K562 (cell line): ENCODE results near the gene RHOB. TPM values are rescaled to one million over a fixed set of nuclear protein-coding genes. Genes with fewer than 3 reads are reported as not detected.

Experiments
- ATAC-seq: fragments of 200-7000 bp; cut with Tn5 transposase; 3 replicates; pipeline ENCODE4 v1.9.1; 2020; ENCODE audit warnings: moderate library complexity
- BruUV-seq: library from RNA; stranded (reverse); fragments of 400-500 nt; replicated peaks from 2 replicates; lab custom pipeline; 2021; lab: Mats Ljungman, UMichigan
- CTCF ChIA-PET: fragments of 300-600 bp; formaldehyde crosslinking; extraction: SDS; loops from one replicate; lab custom pipeline; 2021; ENCODE audit warnings: low intra/inter-chr PET ratio; lab: Yijun Ruan, JAX
- POLR2A ChIA-PET: fragments of 300-600, 350-650 bp; sonication (Branson Sonifier 250); formaldehyde crosslinking; extraction: SDS; loops from one replicate; lab custom pipeline; 2021; ENCODE audit warnings: antibody characterized with exemption, inconsistent platforms; lab: Yijun Ruan, JAX
- DNase-seq, 4 experiments: peaks; one replicate each; pipeline versions ENCODE4 v3.0.0 to v3.0.0-alpha.2; 2011 to 2018; ENCODE audit warnings: low spot score in 3 of 4, mixed read lengths in 3 of 4; ENCODE audit errors: extremely low read depth in 1 of 4
- FAIRE-seq: peaks from 2 replicates; lab custom pipeline; 2011; peaks lifted over from hg19 to GRCh38; lab: Jason Lieb, UNC
- H2AFZ ChIP-seq: 2 replicates; pipeline ENCODE4 v1.6.0; 2011; ENCODE audit warnings: low read depth, low read length, control low read depth, inconsistent platforms
- H3K27ac ChIP-seq: fragments of 200-600 bp; 3 replicates; pipeline ENCODE4 v1.8.0; 2011; ENCODE audit warnings: low read depth, mild to moderate bottlenecking, control low read depth, inconsistent platforms, low read length, moderate library complexity, mixed read lengths; ENCODE audit errors: extremely low read depth
- H3K27me3 ChIP-seq, 2 experiments: fragments of 300-600 bp in 1 of 2; 2 replicates in 1 of 2; 3 replicates in 1 of 2; pipeline versions ENCODE4 v1.6.0 to v1.8.0; 2011; ENCODE audit warnings: inconsistent platforms in 2 of 2, low read length in 2 of 2, mild to moderate bottlenecking in 1 of 2, mixed read lengths in 1 of 2, moderate library complexity in 1 of 2; ENCODE audit not compliant: control insufficient read depth in 2 of 2, insufficient read depth in 2 of 2
- H3K36me3 ChIP-seq: fragments of 300-600 bp; 3 replicates; pipeline ENCODE4 v1.8.0; 2011; ENCODE audit warnings: mild to moderate bottlenecking, low read length, inconsistent platforms; ENCODE audit not compliant: control insufficient read depth, insufficient read depth
- H3K4me1 ChIP-seq, 2 experiments: fragments of 200-600 bp in 1 of 2; replicated peaks in 1 of 2; 2 replicates in 1 of 2; 3 replicates in 1 of 2; pipeline versions ENCODE4 v1.5.1 to v1.8.0; 2011; ENCODE audit warnings: inconsistent platforms in 2 of 2, low read length in 2 of 2, mild to moderate bottlenecking in 1 of 2, mixed read lengths in 1 of 2, moderate library complexity in 1 of 2; ENCODE audit not compliant: control insufficient read depth in 2 of 2, insufficient read depth in 2 of 2
- H3K4me2 ChIP-seq: 2 replicates; pipeline ENCODE4 v1.6.1; 2011; ENCODE audit warnings: low read length, control low read depth, inconsistent platforms, mixed read lengths; ENCODE audit not compliant: insufficient read depth
- H3K4me3 ChIP-seq: fragments of 200-600 bp; sonication (generic), shearing (Covaris generic); 2 replicates; pipeline ENCODE4 v1.5.1; 2016; ENCODE audit warnings: control low read depth, inconsistent platforms
- H3K79me2 ChIP-seq: fragments of 200-600 bp; 3 replicates; pipeline ENCODE4 v1.8.0; 2011; ENCODE audit warnings: low read length, inconsistent platforms; ENCODE audit not compliant: control insufficient read depth, insufficient read depth
- H3K9ac ChIP-seq, 2 experiments: 2 replicates each; pipeline versions ENCODE4 v1.6.0 to v1.6.1; 2011; ENCODE audit warnings: low read depth in 2 of 2, low read length in 2 of 2, control low read depth in 1 of 2, inconsistent platforms in 1 of 2, mild to moderate bottlenecking in 1 of 2, mixed read lengths in 1 of 2; ENCODE audit not compliant: insufficient read depth in 1 of 2
- H3K9me1 ChIP-seq: one replicate; pipeline ENCODE4 v1.6.0; 2011; ENCODE audit warnings: inconsistent platforms, mild to moderate bottlenecking, low read length, moderate library complexity; ENCODE audit not compliant: control insufficient read depth, insufficient read depth
- H3K9me3 ChIP-seq: replicated peaks from 2 replicates; pipeline ENCODE4 v1.5.1; 2011; ENCODE audit warnings: low read depth, low read length, inconsistent platforms; ENCODE audit not compliant: control insufficient read depth, insufficient read depth
- H4K20me1 ChIP-seq: replicated peaks from 2 replicates; pipeline ENCODE4 v1.6.1; 2011; ENCODE audit warnings: low read length, inconsistent platforms, mixed read lengths; ENCODE audit not compliant: control insufficient read depth, insufficient read depth
- CREB5 ChIP-seq: fragments of 250-450 bp; sonication (Bioruptor Pico); IDR thresholded peaks from 2 replicates; pipeline ENCODE4 v1.5.0; 2020; ENCODE audit warnings: mild to moderate bottlenecking
- ESRRB ChIP-seq: fragments of 250-450 bp; sonication (Bioruptor Pico); IDR thresholded peaks from 2 replicates; pipeline ENCODE4 v1.5.0; 2020; ENCODE audit warnings: mild to moderate bottlenecking, moderate library complexity, borderline replicate concordance
- L3MBTL2 ChIP-seq: fragments of 450-650 bp; IDR thresholded peaks from 2 replicates; pipeline ENCODE4 v1.6.1; 2016; ENCODE audit warnings: mild to moderate bottlenecking, moderate library complexity
- NFRKB ChIP-seq: fragments of 450-650 bp; IDR thresholded peaks from 2 replicates; pipeline ENCODE4 v1.6.1; 2016; ENCODE audit warnings: low read depth
- STAG1 ChIP-seq: sonication (generic); formaldehyde crosslinking; IDR thresholded peaks from 2 replicates; pipeline ENCODE4 v1.5.0; 2020; ENCODE audit warnings: missing genetic modification reagents, borderline replicate concordance
- ZBTB40 ChIP-seq, 2 experiments: fragments of 450-650 bp in 1 of 2; sonication (generic) in 1 of 2; formaldehyde crosslinking in 1 of 2; IDR thresholded peaks; 2 replicates each; pipeline versions ENCODE4 v1.7.1 to v1.9.0; 2016 to 2022; ENCODE audit warnings: inconsistent platforms in 1 of 2, mild to moderate bottlenecking in 1 of 2, missing genetic modification reagents in 1 of 2
- ZBTB49 ChIP-seq: sonication (generic); formaldehyde crosslinking; IDR thresholded peaks from 2 replicates; pipeline ENCODE4 v1.8.0; 2022; ENCODE audit warnings: missing genetic modification reagents, mild to moderate bottlenecking, borderline replicate concordance
- ZNF316 ChIP-seq: fragments of 450-650 bp; IDR thresholded peaks from 2 replicates; pipeline ENCODE4 v1.6.1; 2016
- WGBS: fragments of 100-300 bp; shearing (Covaris generic); methylation state at CpG from one replicate; pipeline ENCODE4 v1.1.6; 2016; ENCODE audit warnings: low coverage, mixed read lengths; ENCODE audit not compliant: insufficient coverage; ENCODE audit errors: missing lambda C conversion rate; 5-methylcytosine and 5-hydroxymethylcytosine counted together
- in situ Hi-C: fragments of 300-500 bp; cut with MboI; formaldehyde crosslinking; loops from 4 replicates; pipeline ENCODE4 v1.15.0; 2018; ENCODE audit warnings: inconsistent platforms, mixed read lengths
- intact Hi-C: fragments of 100-400 bp; cut with micrococcal nuclease; formaldehyde crosslinking; loops from 2 replicates; pipeline ENCODE4 v1.14.2; 2022
- polyA plus RNA-seq, 8 experiments: library from polyadenylated mRNA; depleted of rRNA in 4 of 8; stranded (reverse) in 5 of 8; unstranded in 3 of 8; fragments of >200 nt; fragmentation: Nextera tagmentation in 2 of 8; fragmentation: Illumina TruSeq in 1 of 8; extraction: Ambion mirVana in 2 of 8; extraction: Trizol in 1 of 8; gene quantifications; 2 replicates each; pipeline versions ENCODE4 v1.2.1 to v1.2.3, GENCODE V29; 2011 to 2014; ENCODE audit warnings: inconsistent platforms in 1 of 8, missing spikeins in 1 of 8
- total RNA-seq, 7 experiments: library from RNA; depleted of rRNA in 6 of 7; stranded (reverse); fragments of >200 nt in 6 of 7; fragmentation: Illumina TruSeq in 2 of 7; extraction: Trizol in 2 of 7; gene quantifications; 2 replicates each; pipeline versions ENCODE4 v1.2.1 to v1.2.3, GENCODE V29; 2011 to 2021; ENCODE audit warnings: low replicate concordance in 1 of 7

The RHOB gene
- total and polyA plus RNA-seq, 9 of the 15 experiments (the other 6 are each of a cell fraction or from before 2014, with no cell fraction given), result 0.07 to 4.8 (median 1.1) TPM

- no peak for DNase-seq
- no peaks in the 10 kb centered on the region for H3K36me3 ChIP-seq
- FAIRE-seq, result peak; percentile 56
- intact Hi-C loops, result no loop called here
- no peaks in the 10 kb centered on the region for H3K9me3 ChIP-seq
- POLR2A ChIA-PET, result interaction anchor here (0.7 to 1.7 kb wide), 3 partner anchors 16 to 236 kb away, joined by 3 to 4 read pairs (median 3); partner anchors contain the start of gene RHOB
- H4K20me1 ChIP-seq, result no peaks in the 10 kb centered on the region
- H3K9me1 ChIP-seq, result no peaks in the 10 kb centered on the region
- BruUV-seq, result no TSS peak
- no peak overlapping the region for H3K4me2 ChIP-seq
- CTCF ChIA-PET, result no interaction called here
- H3K4me3 ChIP-seq, result no peak overlapping the region
- WGBS, result 30% methylated on average over 8 of the region's 8 CpGs
- no peaks in the 10 kb centered on the region for H3K79me2 ChIP-seq
- H3K27me3 ChIP-seq, result peaks cover 0 to 18% of the 10 kb centered on the region in 2 experiments; a peak in 2 of 5 replicates
- no peak overlapping the region for H3K9ac ChIP-seq
- in situ Hi-C loops, result no loop called here
- peak; percentile 28; the same call in 2 of the 3 replicates for ATAC-seq
- H3K4me1 ChIP-seq, result peaks cover 0 to 18% of the 10 kb centered on the region in 2 experiments; a peak in 2 of 5 replicates
- H3K27ac ChIP-seq, result no peak overlapping the region
- H2AFZ ChIP-seq, result peak overlapping the region; percentile 34; the same call in 1 of the 2 replicates
- TF ChIP-seq ZBTB49 (CRISPR knock-in tag) (no peak), ZBTB40 (IDR thresholded peaks at IDR 0.05) (no peak), ZBTB40 (CRISPR knock-in tag; IDR thresholded peaks at IDR 0.05) (no peak), CREB5 (CRISPR knock-in tag) (no peak), STAG1 (CRISPR knock-in tag) (no peak), ZNF316 (peak; percentile 19; the same call in 1 of the 2 replicates), ESRRB (no peak), L3MBTL2 (0 out of 2 replicates have a peak, but pooled peaks have one; percentile 10), NFRKB (no peak)
These were observed 27.8 kb upstream of the RHOB start for GRCh38 chr2:20419007-20419576.
